AG04449 (cell line): ENCODE results near the gene VAX1.

Source experiments
- CTCF ChIA-PET: fragments of 350-600 bp; formaldehyde crosslinking; extraction: SDS; loops from one replicate; lab custom pipeline; 2021; ENCODE audit warnings: antibody characterized with exemption; lab: Yijun Ruan, JAX
- POLR2A ChIA-PET: fragments of 400-600, 350-600 bp; formaldehyde crosslinking; extraction: SDS; loops from one replicate; lab custom pipeline; 2020; ENCODE audit warnings: antibody characterized with exemption, inconsistent platforms; lab: Yijun Ruan, JAX
- DNase-seq: peaks from one replicate; pipeline ENCODE4 v3.0.0-alpha.2; 2010; ENCODE audit warnings: low read depth, low spot score
- H3K4me3 ChIP-seq: 2 replicates; pipeline ENCODE4 v1.5.1; 2011; ENCODE audit warnings: low read depth, mild to moderate bottlenecking, control low read depth, low read length
- TF ChIP-seq, protein P1 (sequence below): IDR thresholded peaks from one replicate; pipeline ENCODE4 v1.5.1; 2011; ENCODE audit warnings: mild to moderate bottlenecking, moderate library complexity, low read length, control low read depth, inconsistent platforms; ENCODE audit not compliant: insufficient read depth; ENCODE audit errors: missing control alignments

VAX1 gene

GRCh38 chr10:117140525-117140902 lies 2.4 kb upstream of the VAX1 start:
- TF ChIP-seq, protein P1, sequence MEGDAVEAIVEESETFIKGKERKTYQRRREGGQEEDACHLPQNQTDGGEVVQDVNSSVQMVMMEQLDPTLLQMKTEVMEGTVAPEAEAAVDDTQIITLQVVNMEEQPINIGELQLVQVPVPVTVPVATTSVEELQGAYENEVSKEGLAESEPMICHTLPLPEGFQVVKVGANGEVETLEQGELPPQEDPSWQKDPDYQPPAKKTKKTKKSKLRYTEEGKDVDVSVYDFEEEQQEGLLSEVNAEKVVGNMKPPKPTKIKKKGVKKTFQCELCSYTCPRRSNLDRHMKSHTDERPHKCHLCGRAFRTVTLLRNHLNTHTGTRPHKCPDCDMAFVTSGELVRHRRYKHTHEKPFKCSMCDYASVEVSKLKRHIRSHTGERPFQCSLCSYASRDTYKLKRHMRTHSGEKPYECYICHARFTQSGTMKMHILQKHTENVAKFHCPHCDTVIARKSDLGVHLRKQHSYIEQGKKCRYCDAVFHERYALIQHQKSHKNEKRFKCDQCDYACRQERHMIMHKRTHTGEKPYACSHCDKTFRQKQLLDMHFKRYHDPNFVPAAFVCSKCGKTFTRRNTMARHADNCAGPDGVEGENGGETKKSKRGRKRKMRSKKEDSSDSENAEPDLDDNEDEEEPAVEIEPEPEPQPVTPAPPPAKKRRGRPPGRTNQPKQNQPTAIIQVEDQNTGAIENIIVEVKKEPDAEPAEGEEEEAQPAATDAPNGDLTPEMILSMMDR = no peak
- DNase-seq = no peak
- H3K4me3 ChIP-seq = no peak overlapping the region
- ChIA-PET CTCF (no interaction called here), POLR2A (no interaction called here)

GRCh38 chr10:117139581-117140524 lies 1.8 kb upstream of the VAX1 start:
- no peak overlapping the region for H3K4me3 ChIP-seq
- DNase-seq = no peak
- TF ChIP-seq, protein P1 = no peak
- ChIA-PET POLR2A (interaction anchor here (0.6 kb wide), 1 partner anchor 187 kb away, joined by 3 read pairs; no protein-coding TSS in a partner anchor), CTCF (no interaction called here)

DNA sequence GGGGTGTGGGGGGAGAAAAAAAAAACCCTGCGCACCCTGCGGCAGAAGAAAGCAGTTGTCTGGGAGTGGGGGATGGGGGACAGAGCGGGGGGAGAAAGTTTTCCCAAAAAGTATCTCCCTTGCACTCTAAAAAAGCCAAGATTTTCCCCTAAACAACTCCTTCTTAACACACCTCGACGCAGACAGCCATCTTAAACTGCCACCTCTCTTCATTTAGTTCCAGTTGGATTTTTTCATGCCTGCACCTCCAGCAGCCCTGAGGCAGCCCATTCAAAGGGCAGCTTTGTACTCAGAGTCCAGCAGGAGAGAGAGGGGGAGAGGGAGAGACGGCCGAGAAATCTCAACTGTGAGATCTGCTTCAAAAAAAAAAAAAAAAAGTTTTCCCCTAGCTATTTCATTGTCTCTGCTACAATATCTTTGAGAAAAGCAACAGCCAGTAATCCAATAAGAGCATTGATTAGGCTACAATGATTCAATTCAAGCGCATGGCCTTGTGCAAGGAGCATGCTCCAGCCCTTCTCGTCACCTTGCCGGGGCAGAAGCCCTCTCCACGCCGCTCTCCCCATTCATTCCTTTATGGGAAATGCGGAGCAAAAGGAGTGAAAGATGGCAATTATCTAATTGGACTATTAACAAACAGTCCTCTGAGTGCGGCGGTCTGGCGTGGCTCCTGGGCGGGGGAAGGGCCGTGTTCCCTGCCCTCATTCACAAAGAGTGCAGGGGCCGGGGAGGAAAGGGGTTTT lies 939 bp upstream of the VAX1 start:
- TF ChIP-seq, protein P1 = no peak
- no peak for DNase-seq
- ChIA-PET CTCF (no interaction called here), POLR2A (interaction anchor here (0.6 kb wide), 1 partner anchor 188 kb away, joined by 3 read pairs; no protein-coding TSS in a partner anchor)
- no peak overlapping the region for H3K4me3 ChIP-seq

DNA sequence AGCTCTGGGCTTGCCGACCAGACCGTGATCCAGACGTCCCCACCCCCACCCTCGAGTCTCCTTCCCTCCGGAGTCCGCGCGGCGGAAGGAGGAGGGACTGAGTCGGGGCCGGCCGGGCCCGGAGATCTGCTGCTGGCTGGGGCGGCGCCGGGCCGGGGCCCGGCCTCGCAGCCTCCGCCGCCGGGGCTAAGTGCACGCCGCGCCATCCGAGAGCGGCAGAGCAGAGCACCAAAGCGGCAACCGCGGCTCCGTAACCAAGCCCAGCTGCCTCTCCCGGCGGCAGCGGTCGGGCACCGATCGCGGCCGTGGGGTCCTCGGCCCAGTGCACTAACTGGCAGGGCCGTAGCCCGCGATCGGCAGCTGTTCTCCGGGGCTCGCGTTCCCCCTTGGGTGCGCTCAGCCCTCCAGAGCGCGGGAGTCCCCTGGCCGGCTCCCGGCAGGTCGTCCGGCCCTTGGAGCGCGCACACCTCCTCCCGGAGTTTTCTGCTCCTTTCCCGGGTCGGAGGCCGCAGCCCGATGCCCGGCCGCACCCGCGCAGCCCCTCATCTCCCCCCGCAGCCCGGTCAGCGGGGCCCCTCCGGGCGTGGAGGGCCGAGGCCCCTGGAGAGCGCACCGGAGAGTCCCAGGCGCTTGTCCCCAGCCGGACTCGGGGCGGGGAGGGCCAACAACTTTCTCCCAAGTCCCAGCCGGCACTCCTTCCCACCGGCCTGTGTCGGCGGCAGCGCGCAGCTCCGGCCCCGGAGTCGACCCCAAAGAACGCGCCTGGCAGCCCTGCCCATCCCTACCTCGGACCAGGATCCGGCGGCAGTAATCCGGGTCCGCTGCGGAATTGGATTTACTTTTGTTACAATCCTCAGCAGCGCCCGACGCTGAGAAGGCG lies 799 bp downstream of the VAX1 start:
- no peak for DNase-seq
- POLR2A ChIA-PET = no interaction called here
- H3K4me3 ChIP-seq = peak overlapping the region; percentile 27
- CTCF ChIA-PET = no interaction called here
- TF ChIP-seq, protein P1 = no peak

GRCh38 chr10:117136391-117136975 lies 1.6 kb downstream of the VAX1 start:
- no peak for DNase-seq
- TF ChIP-seq, protein P1 = no peak
- ChIA-PET CTCF (interaction anchor here (1.1 kb wide), 1 partner anchor 340 kb away, joined by 3 read pairs; no protein-coding TSS in a partner anchor), POLR2A (no interaction called here)
- no peak overlapping the region for H3K4me3 ChIP-seq
